Fibroblast of skin of abdomen (primary cell): ENCODE measurements around the gene HERPUD1.
"Not testable (repeated sequence)": the region's sequence is repeated elsewhere in the genome, so short reads cannot be mapped to it uniquely, and the experiment has no call there.

Source experiments
- DNase-seq: peaks from one replicate; pipeline ENCODE4 v3.0.0-alpha.2; 2013

HERPUD1 gene

DNA sequence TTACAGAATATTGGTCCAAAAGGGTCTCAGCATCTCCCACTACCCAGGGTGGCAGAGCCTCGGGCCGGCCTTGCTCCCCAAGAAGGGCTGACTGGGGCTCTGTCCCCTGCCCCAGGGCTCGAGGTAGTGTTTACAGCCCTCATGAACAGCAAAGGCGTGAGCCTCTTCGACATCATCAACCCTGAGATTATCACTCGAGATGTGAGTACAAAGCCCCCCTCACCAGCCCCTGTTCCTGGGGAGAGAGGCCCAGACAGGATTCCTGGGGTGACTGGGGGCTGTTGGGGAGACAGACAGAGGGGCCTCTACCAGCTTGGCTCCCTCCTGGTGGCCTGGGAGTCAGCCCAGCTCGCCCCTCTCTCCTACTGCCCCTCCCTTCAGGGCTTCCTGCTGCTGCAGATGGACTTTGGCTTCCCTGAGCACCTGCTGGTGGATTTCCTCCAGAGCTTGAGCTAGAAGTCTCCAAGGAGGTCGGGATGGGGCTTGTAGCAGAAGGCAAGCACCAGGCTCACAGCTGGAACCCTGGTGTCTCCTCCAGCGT lies 51.3 kb downstream of the HERPUD1 start:
- no peak for DNase-seq

DNA sequence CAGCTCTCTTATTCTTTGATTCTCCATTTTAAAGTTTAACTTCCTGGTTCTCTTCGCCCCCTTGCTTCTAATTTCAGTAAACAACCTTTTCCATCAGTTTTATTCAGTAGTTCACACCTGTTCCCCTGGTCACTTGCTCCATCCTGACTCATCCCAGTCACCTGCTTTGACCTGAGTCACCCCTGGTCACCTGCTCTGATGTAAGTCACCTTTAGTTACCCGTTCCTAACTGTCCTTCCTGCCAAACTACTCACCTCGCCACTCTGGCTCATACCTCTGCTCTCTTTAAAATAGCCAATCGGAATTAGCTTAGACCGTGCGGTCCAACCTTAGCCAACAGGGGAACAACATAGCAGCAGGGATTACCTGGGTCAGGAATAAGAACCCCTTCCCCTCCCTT lies 52.7 kb downstream of the HERPUD1 start:
- no peak for DNase-seq

DNA sequence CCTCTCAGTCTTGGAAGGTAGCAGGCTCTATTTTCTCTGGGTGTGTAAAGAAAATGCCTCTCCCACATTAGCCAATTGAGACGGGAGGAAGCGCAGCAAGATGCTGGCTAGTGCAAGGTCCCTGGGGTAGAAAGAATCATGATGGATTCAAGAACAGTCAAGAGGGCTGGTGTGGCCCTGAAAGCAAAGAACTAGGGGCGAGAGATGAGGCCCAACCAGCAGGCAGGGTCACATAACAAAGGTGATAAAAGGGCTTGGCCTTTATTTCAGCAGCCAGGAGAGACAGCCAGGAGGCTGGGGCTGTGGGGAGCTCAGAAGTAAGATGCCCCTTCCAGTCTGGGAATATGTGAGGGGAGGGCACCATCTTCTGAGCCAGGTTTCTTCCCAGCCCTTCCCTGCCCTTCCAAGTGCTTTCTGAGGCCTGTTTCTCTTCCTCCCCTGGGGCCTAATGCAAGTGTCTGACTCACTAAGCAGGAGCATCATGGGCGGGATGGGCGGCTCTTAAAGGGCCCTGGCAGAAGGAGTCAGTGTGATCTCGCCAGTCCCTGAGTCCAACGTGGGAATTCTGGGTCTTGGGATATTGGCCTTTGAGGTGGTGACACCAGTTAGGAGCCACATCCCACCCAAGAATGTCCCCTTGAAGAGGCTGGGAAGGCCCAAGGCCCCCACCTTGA lies 53.5 kb downstream of the HERPUD1 start:
- peak; percentile 86 for DNase-seq

DNA sequence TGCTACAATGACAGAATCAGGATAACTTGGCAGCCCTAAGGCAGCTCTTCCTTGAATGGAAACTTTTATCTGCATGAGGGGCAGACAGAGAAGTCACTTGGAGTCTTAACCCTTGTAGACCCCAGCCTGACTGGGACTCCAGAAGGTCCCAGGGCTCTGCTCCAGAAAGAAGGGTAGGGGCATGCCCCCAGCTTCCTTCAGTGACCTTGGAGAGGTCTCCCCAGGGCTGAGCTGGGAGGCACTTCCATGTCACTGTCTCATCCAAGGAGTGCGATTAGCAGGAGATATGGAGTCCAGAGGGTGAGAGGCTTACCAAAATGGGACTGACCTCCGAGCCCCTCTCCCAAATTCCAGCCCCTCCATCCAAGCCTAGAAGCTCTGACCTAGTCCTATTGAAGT lies 54.0 kb downstream of the HERPUD1 start:
- no peak for DNase-seq

DNA sequence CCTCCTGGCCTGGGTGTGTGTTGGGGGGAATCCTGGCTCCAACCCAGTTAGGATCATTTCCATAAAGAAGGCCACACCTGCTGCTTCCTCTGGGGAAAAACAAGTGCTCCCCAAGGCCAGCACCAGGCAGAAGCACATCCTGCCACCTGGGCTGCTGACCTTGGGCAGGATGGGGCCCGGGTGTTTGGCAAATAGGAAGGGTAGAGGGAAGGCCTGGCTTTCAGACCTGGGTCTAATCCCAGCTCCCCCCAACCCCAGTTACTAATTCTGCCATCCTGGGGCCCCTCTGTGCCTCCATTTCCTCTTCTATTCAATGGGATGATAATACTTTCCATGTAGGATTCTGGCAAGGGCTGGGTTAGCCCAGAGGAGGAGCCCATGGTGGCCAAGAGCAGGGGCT lies 54.4 kb downstream of the HERPUD1 start:
- DNase-seq: no peak

DNA sequence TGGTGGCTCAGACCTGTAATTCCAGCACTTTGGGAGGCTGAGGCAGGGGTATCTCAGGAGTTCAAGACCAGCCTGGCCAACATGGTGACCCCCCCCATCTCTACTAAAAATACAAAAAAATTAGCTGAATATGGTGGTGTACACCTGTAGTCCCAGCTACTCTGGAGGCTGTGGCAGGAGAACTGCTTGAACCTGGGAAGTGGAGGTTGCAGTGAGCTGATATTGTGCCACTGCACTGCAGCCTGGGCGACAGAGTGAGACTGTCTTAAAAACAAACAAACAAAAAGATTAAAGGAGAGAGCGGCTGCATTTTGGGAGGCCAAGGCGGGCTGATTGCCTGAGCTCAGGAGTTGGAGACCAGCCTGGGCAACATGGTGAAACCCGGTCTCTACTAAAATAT lies 55.0 kb downstream of the HERPUD1 start:
- DNase-seq: not testable (repeated sequence)

DNA sequence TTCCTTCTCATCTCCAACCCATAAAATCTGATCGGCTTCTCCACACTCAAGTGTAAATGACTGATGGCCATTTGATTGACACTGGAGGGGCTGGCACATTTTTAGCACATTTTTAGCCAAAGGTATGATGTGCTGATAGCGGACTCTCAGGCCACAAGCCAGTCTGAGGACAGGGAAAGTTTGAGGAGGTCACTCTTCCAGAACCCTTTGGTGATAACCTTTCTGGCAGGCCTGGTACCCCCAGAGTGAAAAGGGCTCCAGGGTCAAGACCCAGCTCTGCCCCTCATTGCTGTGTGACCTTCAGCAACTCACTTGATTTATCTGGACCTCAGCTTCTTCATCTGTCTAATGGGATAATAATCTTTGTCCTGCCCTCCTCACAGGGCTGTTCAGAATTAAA lies 55.8 kb downstream of the HERPUD1 start:
- DNase-seq: no peak

DNA sequence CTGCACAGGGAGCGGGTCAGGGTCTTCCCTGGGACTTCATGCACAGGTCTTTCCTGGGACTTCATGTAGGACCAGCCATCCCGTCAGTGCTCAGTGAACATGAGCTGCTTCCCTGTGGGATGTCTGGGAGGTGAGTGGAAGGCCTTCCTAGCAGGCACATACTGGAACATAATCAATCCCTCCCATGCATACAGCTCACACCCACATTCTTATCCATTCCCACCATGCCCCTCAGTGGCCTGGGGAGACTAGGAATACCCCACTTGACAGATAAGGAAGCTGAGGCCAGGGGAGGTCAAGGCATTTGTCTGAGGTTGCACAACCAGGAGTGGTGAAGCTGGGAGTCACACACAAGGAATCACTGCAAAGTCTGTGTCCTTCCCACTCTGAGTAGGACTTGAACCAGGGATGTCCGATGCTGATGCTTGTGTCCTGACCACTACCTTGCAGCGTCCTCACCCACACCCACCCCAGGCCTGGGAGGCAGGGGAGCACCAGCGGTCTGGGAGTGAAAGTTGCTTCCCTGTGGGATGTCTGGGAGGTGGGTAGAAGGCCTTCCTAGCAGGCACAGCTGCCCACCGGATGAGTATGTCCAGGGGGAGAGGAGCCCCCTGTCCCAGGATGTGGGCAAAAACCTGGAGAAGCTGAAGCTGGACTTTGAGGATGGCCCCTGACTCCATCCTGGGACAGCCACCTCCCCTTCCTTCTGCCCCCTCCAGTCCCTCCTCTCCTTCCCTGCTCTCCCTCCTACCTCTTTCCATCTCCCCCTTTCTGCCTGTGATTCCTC lies 56.4 kb downstream of the HERPUD1 start:
- no peak for DNase-seq

DNA sequence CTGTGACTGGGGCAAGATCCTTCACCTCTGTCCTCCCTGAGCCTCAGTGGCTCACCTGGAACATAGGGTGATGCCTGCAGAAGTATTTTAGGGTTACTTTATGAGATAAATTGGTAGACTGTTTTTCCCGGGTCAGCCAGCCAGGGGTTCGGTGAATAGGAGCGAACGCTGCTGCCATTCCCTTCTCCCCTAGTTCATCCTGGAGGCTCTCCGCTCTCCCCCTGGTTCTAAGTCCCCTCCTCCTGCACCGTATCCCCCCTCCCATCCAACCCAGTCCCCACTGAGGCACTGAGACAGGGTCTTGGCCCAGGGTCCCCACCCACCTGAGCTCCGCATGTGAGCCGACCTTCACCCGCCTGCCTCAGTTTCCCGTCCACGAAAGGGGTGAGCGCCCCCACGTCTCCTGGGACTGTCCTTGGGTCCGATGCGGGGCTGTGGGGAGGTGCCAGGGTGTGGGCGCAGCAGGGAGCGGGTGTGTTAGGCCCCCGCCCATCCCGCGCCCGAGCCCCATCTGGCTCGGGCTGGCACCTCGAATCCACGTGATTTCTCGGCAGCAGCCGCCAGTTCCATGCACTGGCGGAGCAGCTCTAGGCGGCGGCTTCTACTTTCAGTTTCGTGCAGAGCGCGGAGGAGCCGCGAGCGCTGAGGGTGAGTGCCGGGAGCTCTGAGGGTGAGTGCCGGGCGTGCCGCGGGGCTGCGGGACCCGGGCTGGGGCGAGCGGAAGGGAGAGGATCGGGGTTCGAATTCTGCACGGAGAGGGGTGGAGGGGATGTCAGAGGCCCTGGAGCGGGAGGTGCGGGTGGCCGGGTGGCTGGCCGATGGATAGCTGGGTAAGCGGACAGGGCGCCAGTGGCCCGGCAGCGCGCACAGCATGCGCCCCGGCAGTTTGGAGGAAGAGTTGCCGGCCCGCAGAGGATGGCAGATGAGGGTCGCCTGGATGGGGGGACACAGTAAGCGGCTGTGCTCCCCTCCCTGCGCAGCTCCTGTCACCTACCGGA lies 57.3 kb downstream of the HERPUD1 start, which contains the start of gene NLRC5:
Gene NLRC5, plus strand, starts transcription at position 610 of the 998 bp plus-strand sequence. CDS start 31,156 bp downstream, outside the sequence.
- DNase-seq: peak; percentile 83

DNA sequence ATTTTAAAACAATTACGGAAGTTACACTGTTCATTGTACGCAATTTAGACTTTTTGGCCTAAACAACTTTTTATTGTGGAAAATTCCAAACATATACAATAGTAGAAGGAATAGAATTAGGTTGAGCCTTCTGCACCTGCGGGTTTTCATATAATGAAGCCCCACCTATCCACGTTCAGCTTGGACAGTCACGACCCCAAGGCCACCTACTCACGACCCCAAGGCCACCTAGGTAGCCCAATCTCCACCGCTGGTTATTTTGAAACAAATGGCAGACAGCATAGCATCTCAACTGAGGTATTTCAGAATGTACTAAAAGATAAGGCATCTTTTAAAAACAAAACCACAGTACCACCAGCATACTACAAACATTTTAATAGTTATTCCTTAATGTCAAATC lies 58.0 kb downstream of the HERPUD1 start:
- no peak for DNase-seq

DNA sequence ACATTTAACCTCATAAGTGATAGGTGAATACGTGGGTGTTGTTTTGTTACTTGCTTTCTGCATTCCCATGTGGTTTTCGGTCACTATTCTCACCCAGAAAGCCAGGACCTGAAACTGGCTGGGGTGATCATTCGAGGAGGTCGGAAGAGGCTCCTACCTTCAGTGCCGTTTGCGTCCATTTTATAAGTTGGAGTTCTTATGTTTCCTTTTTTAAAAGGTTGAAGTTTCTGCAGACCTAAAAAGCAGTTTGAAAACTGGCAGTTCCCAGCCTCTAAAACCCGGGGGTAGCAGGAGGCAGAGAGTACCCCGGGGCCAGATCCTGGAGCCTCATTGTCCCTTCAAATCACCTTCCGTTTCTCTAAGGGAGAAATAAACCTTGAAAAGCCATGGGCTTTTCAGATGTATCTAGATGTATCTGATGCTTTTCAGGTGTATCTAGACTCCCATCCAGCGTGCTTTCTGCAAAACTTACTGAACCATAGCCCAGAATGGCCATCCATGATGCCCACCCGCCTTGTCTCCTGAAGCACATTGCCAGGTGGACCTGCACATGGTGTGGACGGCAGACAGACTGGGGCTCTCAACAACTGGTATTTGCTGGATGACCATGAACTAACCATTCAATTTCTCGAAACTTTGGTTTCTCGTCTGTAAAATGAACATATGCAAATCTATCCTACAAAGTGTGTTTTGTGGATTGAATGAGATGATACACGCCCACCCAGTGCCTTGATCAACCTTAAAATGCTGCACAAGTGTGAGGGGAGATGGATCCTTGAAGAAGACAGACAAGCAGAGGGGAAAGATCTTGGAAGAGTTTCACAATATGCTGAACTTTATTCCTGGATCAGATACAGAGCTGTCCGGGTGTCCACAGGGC lies 58.7 kb downstream of the HERPUD1 start:
- no peak for DNase-seq

DNA sequence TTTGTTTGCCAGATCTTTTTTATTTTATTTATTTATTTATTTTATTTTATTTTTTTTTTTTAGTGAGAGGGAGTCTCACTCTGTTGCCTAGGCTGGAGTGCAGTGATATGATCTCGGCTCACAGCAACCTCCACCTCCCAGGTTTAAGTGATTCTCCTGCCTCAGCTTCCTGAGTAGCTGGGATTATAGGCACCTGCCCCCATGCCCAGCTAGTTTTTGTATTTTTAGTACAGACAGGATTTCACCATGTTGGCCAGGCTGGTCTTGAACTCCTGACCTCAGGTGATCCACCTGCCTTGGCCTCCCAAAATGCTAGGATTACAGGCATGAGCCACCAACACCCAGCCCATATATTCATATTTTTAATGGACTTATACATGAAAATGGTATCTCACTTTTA lies 60.5 kb downstream of the HERPUD1 start:
- DNase-seq: not testable (repeated sequence)

DNA sequence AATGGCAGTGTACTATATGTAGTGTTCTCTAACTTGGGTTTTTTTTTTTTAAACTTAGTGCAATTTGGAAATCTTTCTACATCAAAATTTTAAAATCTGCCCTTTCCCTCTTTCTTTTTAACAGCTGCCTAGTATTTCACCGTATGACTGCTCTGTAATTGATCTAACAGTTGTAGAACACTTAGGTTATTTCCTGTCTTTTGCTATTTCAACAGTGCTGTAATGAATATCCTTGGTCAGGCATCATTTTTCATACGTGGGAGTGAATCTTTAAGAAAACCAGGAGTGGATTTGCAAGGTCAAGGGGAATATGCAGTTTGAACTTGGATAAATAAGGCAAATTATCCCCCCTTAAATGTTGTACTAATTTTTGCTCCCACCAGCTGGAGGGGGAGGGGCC lies 61.3 kb downstream of the HERPUD1 start:
- DNase-seq: no peak

DNA sequence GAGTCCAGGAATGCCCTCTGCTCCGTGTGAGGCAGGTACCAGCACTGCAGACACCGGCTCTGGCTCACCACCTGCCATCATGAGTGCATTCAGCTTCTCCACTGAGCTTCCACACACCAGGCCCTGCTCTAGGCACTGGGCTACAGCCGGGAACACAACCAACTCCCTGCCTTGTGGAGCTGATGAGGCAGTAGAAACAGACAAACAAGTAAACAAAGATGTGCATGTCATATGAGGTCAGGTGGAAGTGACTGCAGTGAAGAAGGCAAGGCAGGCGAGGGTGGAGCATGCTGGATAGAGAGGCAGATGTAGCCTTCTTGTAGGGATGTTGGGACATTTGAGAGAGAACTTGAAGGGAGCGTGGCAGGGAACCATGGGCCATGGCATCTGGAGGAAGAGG lies 62.4 kb downstream of the HERPUD1 start:
- DNase-seq: no peak
